Neural cell (in vitro differentiated cells): ENCODE data around the gene LMF2. TPM values are rescaled to one million over a fixed set of nuclear protein-coding genes. Genes with fewer than 3 reads are reported as not detected.
A peak's percentile ranks its signal among the peaks of the same experiment; 100 is the strongest.

Experiments
- H2AFZ ChIP-seq: fragments of 200-600, 300-800 bp; sonication (generic), shearing (Covaris generic); 2 replicates; pipeline ENCODE4 v1.6.0; 2014; ENCODE audit warnings: low read depth, mild to moderate bottlenecking, antibody characterized with exemption, low read length, moderate library complexity
- H3F3A ChIP-seq: fragments of 200-600 bp; shearing (Covaris generic); 2 replicates; pipeline ENCODE4 v1.6.1; 2016; ENCODE audit warnings: mild to moderate bottlenecking, moderate library complexity, mixed read lengths, antibody characterized with exemption, low read length; ENCODE audit not compliant: insufficient read depth, poor library complexity, severe bottlenecking
- H3K27ac ChIP-seq: fragments of 200-600, 300-800 bp; sonication (generic), shearing (Covaris generic); 2 replicates; pipeline ENCODE4 v1.5.1; 2014; ENCODE audit warnings: mild to moderate bottlenecking, low read length, moderate library complexity
- H3K27me3 ChIP-seq: fragments of 300-800, 200-600 bp; sonication (generic), shearing (Covaris generic); 2 replicates; pipeline ENCODE4 v1.6.0; 2014; ENCODE audit warnings: mild to moderate bottlenecking, low read depth, low read length, moderate library complexity; ENCODE audit not compliant: insufficient read depth
- H3K36me3 ChIP-seq: fragments of 300-800, 200-600 bp; sonication (generic), shearing (Covaris generic); 2 replicates; pipeline ENCODE4 v1.5.1; 2014; ENCODE audit warnings: mild to moderate bottlenecking, antibody characterized with exemption, low read length, moderate library complexity; ENCODE audit not compliant: insufficient read depth
- H3K4me2 ChIP-seq: fragments of 300-800, 200-600 bp; sonication (generic), shearing (Covaris generic); 2 replicates; pipeline ENCODE4 v1.6.0; 2014; ENCODE audit warnings: mild to moderate bottlenecking, low read length
- H3K4me3 ChIP-seq: fragments of 300-800, 200-600 bp; sonication (generic), shearing (Covaris generic); 2 replicates; pipeline ENCODE4 v1.5.1; 2014; ENCODE audit warnings: mild to moderate bottlenecking, low read length, moderate library complexity
- H3K79me2 ChIP-seq: fragments of 200-600 bp; shearing (Covaris generic); replicated peaks from 2 replicates; pipeline ENCODE4 v1.6.0; 2014; ENCODE audit warnings: mild to moderate bottlenecking, low read length, moderate library complexity; ENCODE audit not compliant: insufficient read depth
- H3K9ac ChIP-seq: fragments of 300-800, 200-600 bp; sonication (generic), shearing (Covaris generic); 2 replicates; pipeline ENCODE4 v1.6.1; 2016; ENCODE audit warnings: mild to moderate bottlenecking, low read length, mixed read lengths
- H3K9me2 ChIP-seq: fragments of 200-600 bp; shearing (Covaris generic); 2 replicates; pipeline ENCODE4 v1.6.1; 2016; ENCODE audit warnings: mild to moderate bottlenecking, low read length, mixed read lengths; ENCODE audit not compliant: insufficient read depth
- H3K9me3 ChIP-seq: fragments of 200-600, 300-800 bp; sonication (generic), shearing (Covaris generic); 2 replicates; pipeline ENCODE4 v1.6.1; 2016; ENCODE audit warnings: mild to moderate bottlenecking, mixed run types, low read length, moderate library complexity, mixed read lengths
- H4K20me1 ChIP-seq: fragments of 200-600 bp; shearing (Covaris generic); 2 replicates; pipeline ENCODE4 v1.6.1; 2016; ENCODE audit warnings: mild to moderate bottlenecking, mixed run types; ENCODE audit not compliant: insufficient read depth
- EP300 ChIP-seq: fragments of 450-650 bp; conservative IDR thresholded peaks from 2 replicates; pipeline ENCODE4 v1.6.1; 2014; ENCODE audit warnings: antibody characterized with exemption, mild to moderate bottlenecking, moderate library complexity; ENCODE audit not compliant: poor library complexity, severe bottlenecking
- EZH2 ChIP-seq: fragments of 200-600, 300-800 bp; shearing (Covaris generic), sonication (generic); IDR thresholded peaks from 2 replicates; pipeline ENCODE4 v1.6.1; 2014; ENCODE audit warnings: antibody characterized with exemption, low read length, borderline replicate concordance, mild to moderate bottlenecking; ENCODE audit not compliant: insufficient read depth, poor library complexity, severe bottlenecking
- MXI1 ChIP-seq: fragments of 450-650 bp; conservative IDR thresholded peaks from 2 replicates; pipeline ENCODE4 v1.6.1; 2014; ENCODE audit warnings: antibody characterized with exemption, mild to moderate bottlenecking; ENCODE audit not compliant: poor library complexity, severe bottlenecking
- POLR2AphosphoS5 ChIP-seq: IDR thresholded peaks from 2 replicates; pipeline ENCODE4 v1.6.1; 2012
- RAD21 ChIP-seq: fragments of 450-650 bp; conservative IDR thresholded peaks from 2 replicates; pipeline ENCODE4 v1.6.1; 2014; ENCODE audit warnings: antibody characterized with exemption, mild to moderate bottlenecking, moderate library complexity
- SMC3 ChIP-seq: fragments of 450-650 bp; conservative IDR thresholded peaks from 2 replicates; pipeline ENCODE4 v1.6.1; 2014; ENCODE audit warnings: antibody characterized with exemption, mild to moderate bottlenecking, moderate library complexity; ENCODE audit not compliant: poor library complexity
- TAF1 ChIP-seq: IDR thresholded peaks from 2 replicates; pipeline ENCODE4 v1.6.1; 2012; ENCODE audit warnings: low read depth
- polyA minus RNA-seq: library from RNA; depleted of rRNA, polyadenylated mRNA; stranded (reverse); fragments of >200 nt; gene quantifications from 2 replicates; pipeline ENCODE4 v1.2.3, GENCODE V29; 2014
- polyA plus RNA-seq: library from polyadenylated mRNA; depleted of rRNA; stranded (reverse); fragments of >200 nt; gene quantifications from 2 replicates; pipeline ENCODE4 v1.2.3, GENCODE V29; 2014
- TF ChIP-seq, protein P1 (sequence below): fragments of 450-650 bp; IDR thresholded peaks from 2 replicates; pipeline ENCODE4 v1.5.1; 2014; ENCODE audit warnings: antibody characterized with exemption, mild to moderate bottlenecking, moderate library complexity; ENCODE audit not compliant: poor library complexity, severe bottlenecking
- TF ChIP-seq, protein P2 (sequence below): IDR thresholded peaks from 2 replicates; pipeline ENCODE4 v1.6.1; 2012; ENCODE audit warnings: borderline replicate concordance

The LMF2 gene
- 76.5 and 85.2 TPM in 2 replicates for polyA plus RNA-seq
- polyA minus RNA-seq: 17.8 and 19.0 TPM in 2 replicates

- Histone ChIP-seq H3K27ac (peak within 1 kb of the TSS; percentile 81), H3K79me2 (peaks cover 34% of the 10 kb centered on the region), H3K4me3 (peak within 1 kb of the TSS; percentile 94), H3K36me3 (no peaks in the 10 kb centered on the region), H3K9me2 (no peaks in the 10 kb centered on the region), H4K20me1 (no peaks in the 10 kb centered on the region), H3K9ac (peak within 1 kb of the TSS; percentile 86), H3K27me3 (no peaks in the 10 kb centered on the region), H3K4me2 (peak within 1 kb of the TSS; percentile 97), H3F3A (no peaks in the 10 kb centered on the region), H3K9me3 (no peaks in the 10 kb centered on the region), H2AFZ (peak within 1 kb of the TSS; percentile 27)
- TF ChIP-seq SMC3 (peak; percentile 46), POLR2AphosphoS5 (peak; percentile 76), MXI1 (peak; percentile 77), TAF1 (peak; percentile 51), RAD21 (peak; percentile 45), EP300 (no peak), EZH2 (no peak)
- TF ChIP-seq, protein P1, sequence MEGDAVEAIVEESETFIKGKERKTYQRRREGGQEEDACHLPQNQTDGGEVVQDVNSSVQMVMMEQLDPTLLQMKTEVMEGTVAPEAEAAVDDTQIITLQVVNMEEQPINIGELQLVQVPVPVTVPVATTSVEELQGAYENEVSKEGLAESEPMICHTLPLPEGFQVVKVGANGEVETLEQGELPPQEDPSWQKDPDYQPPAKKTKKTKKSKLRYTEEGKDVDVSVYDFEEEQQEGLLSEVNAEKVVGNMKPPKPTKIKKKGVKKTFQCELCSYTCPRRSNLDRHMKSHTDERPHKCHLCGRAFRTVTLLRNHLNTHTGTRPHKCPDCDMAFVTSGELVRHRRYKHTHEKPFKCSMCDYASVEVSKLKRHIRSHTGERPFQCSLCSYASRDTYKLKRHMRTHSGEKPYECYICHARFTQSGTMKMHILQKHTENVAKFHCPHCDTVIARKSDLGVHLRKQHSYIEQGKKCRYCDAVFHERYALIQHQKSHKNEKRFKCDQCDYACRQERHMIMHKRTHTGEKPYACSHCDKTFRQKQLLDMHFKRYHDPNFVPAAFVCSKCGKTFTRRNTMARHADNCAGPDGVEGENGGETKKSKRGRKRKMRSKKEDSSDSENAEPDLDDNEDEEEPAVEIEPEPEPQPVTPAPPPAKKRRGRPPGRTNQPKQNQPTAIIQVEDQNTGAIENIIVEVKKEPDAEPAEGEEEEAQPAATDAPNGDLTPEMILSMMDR: no peak
- TF ChIP-seq, protein P2, sequence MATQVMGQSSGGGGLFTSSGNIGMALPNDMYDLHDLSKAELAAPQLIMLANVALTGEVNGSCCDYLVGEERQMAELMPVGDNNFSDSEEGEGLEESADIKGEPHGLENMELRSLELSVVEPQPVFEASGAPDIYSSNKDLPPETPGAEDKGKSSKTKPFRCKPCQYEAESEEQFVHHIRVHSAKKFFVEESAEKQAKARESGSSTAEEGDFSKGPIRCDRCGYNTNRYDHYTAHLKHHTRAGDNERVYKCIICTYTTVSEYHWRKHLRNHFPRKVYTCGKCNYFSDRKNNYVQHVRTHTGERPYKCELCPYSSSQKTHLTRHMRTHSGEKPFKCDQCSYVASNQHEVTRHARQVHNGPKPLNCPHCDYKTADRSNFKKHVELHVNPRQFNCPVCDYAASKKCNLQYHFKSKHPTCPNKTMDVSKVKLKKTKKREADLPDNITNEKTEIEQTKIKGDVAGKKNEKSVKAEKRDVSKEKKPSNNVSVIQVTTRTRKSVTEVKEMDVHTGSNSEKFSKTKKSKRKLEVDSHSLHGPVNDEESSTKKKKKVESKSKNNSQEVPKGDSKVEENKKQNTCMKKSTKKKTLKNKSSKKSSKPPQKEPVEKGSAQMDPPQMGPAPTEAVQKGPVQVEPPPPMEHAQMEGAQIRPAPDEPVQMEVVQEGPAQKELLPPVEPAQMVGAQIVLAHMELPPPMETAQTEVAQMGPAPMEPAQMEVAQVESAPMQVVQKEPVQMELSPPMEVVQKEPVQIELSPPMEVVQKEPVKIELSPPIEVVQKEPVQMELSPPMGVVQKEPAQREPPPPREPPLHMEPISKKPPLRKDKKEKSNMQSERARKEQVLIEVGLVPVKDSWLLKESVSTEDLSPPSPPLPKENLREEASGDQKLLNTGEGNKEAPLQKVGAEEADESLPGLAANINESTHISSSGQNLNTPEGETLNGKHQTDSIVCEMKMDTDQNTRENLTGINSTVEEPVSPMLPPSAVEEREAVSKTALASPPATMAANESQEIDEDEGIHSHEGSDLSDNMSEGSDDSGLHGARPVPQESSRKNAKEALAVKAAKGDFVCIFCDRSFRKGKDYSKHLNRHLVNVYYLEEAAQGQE: no peak
Measured at GRCh38 chr22:50507421-50507990, at the start of gene LMF2. LMF2 (minus strand) TSS chr22:50507702; CDS start chr22:50507675, 27 bp downstream.

- H4K20me1 ChIP-seq: no peaks in the 10 kb centered on the region
- H3K79me2 ChIP-seq: no peaks in the 10 kb centered on the region
- TF ChIP-seq SMC3: no peak
- no peak for TF ChIP-seq TAF1
- TF ChIP-seq RAD21: no peak
- TF ChIP-seq, protein P1: no peak
- TF ChIP-seq, protein P2: no peak
- no peak for TF ChIP-seq POLR2AphosphoS5
- TF ChIP-seq EZH2: no peak
- no peak for TF ChIP-seq MXI1
- no peak for TF ChIP-seq EP300
- no peak overlapping the region for H3K4me3 ChIP-seq
- no peak overlapping the region for H2AFZ ChIP-seq
- no peaks in the 10 kb centered on the region for H3F3A ChIP-seq
- H3K9me3 ChIP-seq: no peaks in the 10 kb centered on the region
- H3K27me3 ChIP-seq: no peaks in the 10 kb centered on the region
- H3K9ac ChIP-seq: no peak overlapping the region
- no peaks in the 10 kb centered on the region for H3K9me2 ChIP-seq
- H3K36me3 ChIP-seq: no peaks in the 10 kb centered on the region
- no peak overlapping the region for H3K4me2 ChIP-seq
- no peak overlapping the region for H3K27ac ChIP-seq
Measured at GRCh38 chr22:50556703-50557102, 49.2 kb upstream of the LMF2 start.
